ENCODE data around the gene PLEKHH3.

Gene PLEKHH3

GRCh38 chr17:42653179-42654124 is 23.3 kb downstream of the PLEKHH3 start:
- TF ChIP-seq CTCF (IDR thresholded peaks at IDR 0.05), result no peak

- TF ChIP-seq CTCF (IDR thresholded peaks at IDR 0.05), result no peak
These were observed 25.4 kb downstream of the PLEKHH3 start for GRCh38 chr17:42651392-42651791.

- TF ChIP-seq CTCF (IDR thresholded peaks at IDR 0.05), result no peak
These were observed 29.0 kb downstream of the PLEKHH3 start for GRCh38 chr17:42647778-42648177.

GRCh38 chr17:42642336-42642735 is 34.5 kb downstream of the PLEKHH3 start:
- no peak for TF ChIP-seq CTCF (IDR thresholded peaks at IDR 0.05)

GRCh38 chr17:42640121-42640520 is 36.7 kb downstream of the PLEKHH3 start:
- TF ChIP-seq CTCF (IDR thresholded peaks at IDR 0.05), result no peak

GRCh38 chr17:42639525-42640113 is 37.2 kb downstream of the PLEKHH3 start:
- TF ChIP-seq CTCF (IDR thresholded peaks at IDR 0.05), result no peak

- no peak for TF ChIP-seq CTCF (IDR thresholded peaks at IDR 0.05)
These were observed 43.8 kb downstream of the PLEKHH3 start for GRCh38 chr17:42632949-42633444.

Data from LNCAP (cell line).